ENCODE results near the gene DMXL1.
"Not testable (repeated sequence)": the region's sequence is repeated elsewhere in the genome, so short reads cannot be mapped to it uniquely, and the experiment has no call there.

The DMXL1 gene

GRCh38 chr5:119122474-119122873 is 51.6 kb downstream of the DMXL1 start:
- not testable (repeated sequence) for DNase-seq (ENCODE audit: low spot score)

- DNase-seq (ENCODE audit: low spot score), result no peak
Measured at GRCh38 chr5:119123280-119123679, 52.4 kb downstream of the DMXL1 start.

- DNase-seq (ENCODE audit: low spot score), result no peak
Measured at GRCh38 chr5:119129770-119130169, 58.9 kb downstream of the DMXL1 start.

- DNase-seq (ENCODE audit: low spot score), result no peak
Measured at GRCh38 chr5:119131530-119132304, 60.8 kb downstream of the DMXL1 start.

DNA sequence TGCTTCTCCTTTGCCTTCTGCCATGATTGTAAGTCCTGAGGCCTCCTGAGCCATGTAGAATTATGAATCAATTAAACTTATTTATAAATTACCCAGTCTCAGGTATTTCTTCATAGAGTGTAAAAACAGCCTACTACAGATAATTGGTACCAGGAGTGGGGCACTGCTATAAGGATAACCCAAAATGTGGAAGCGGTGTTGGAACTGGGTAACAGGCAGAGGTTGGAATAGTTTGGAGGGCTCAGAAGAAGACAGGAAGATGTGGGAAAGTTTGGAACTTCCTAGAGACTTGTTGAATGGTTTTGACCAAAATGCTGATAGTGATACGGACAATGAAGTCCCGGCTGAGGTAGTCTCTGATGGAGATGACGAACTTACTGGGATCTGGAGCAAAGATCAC is 64.9 kb downstream of the DMXL1 start:
- DNase-seq (ENCODE audit: low spot score), result not testable (repeated sequence)

GRCh38 chr5:119136666-119137318 is 65.9 kb downstream of the DMXL1 start:
- DNase-seq (ENCODE audit: low spot score), result no peak

- no peak for DNase-seq (ENCODE audit: low spot score)
Measured at GRCh38 chr5:119153629-119154028, 82.7 kb downstream of the DMXL1 start.

- no peak for DNase-seq (ENCODE audit: low spot score)
Measured at GRCh38 chr5:119158144-119158543, 87.3 kb downstream of the DMXL1 start.

DNA sequence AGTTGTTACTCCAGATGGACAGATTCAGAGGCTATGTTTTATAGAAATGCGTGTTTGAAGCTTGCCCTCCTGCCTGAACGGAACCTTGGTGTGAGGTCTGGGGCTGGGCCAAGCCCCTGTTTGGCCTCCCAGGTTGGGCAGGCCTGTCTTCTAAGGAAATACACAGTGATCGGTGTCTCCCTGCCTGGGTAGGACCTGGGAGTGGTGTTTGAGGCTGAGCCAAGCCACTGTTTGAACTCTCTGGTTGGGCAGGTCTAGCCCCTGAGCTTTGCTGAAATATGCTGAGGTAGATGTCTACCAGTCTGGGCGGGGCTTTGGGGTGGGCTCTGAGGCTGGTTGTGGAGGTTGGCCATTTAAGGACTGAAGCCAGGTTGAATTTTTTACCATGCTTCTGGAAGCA is 90.5 kb downstream of the DMXL1 start:
- DNase-seq (ENCODE audit: low spot score), result no peak

GRCh38 chr5:119166026-119166425 is 95.1 kb downstream of the DMXL1 start:
- no peak for DNase-seq (ENCODE audit: low spot score)

- DNase-seq (ENCODE audit: low spot score), result no peak
Measured at GRCh38 chr5:119168401-119168800, 97.5 kb downstream of the DMXL1 start.

- DNase-seq (ENCODE audit: low spot score), result no peak
Measured at GRCh38 chr5:119171686-119172085, 100.8 kb downstream of the DMXL1 start.

DNA sequence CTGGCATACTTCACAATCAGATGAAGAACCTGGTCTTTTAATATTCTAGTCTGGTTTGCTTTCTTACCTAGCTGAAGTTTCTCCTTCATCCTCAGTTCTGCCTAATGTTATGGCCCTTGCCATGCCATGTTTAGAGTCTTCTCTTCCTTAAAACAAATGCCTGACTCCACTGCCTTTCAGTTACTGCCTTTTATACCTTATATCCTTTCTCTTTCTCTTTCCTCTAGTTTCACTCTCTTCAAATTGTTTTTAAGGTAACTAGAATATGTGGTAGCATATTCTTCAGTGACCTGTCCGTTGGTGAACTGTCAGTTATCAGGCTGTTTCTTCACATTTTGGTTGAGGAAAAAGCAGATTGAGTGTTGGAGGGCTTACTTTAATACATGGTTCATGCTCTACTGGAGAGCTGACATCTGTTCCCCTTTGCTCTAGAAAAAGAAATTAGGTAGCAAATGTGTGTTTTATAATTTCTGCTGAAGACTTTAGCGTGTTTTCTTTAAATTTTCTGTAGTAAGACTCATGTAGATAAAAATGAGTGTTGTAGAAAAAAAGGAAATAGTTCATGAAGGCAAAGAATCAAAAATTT is 103.8 kb downstream of the DMXL1 start:
- DNase-seq (ENCODE audit: low spot score), result peak; percentile 23

GRCh38 chr5:119176785-119177184 is 105.9 kb downstream of the DMXL1 start:
- DNase-seq (ENCODE audit: low spot score), result no peak

- no peak for DNase-seq (ENCODE audit: low spot score)
Measured at GRCh38 chr5:119177226-119177625, 106.3 kb downstream of the DMXL1 start.

DNA sequence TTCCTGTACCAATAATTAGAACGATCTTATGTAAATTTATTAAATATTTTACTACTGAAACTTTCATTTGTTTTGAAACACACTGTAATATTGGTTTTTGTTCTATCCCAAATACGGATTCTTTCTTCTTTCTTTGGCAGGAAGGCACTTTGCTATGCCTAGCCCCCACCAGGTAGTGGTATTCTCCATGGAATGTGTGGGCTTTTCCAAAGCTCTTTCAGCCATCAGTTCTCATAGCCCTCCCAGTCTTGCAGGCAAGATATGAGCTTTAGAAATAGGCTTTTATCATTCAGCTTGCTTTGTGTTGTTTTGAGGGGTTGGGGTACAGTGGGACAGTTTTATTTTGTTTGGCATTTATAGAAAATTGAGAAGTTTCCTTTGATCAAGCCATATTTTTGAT is 107.5 kb downstream of the DMXL1 start:
- DNase-seq (ENCODE audit: low spot score), result no peak

GRCh38 chr5:119179857-119180641 is 109.2 kb downstream of the DMXL1 start:
- DNase-seq (ENCODE audit: low spot score), result no peak

- not testable (repeated sequence) for DNase-seq (ENCODE audit: low spot score)
Measured at GRCh38 chr5:119185512-119185911, 114.6 kb downstream of the DMXL1 start.

- peak; percentile 34 for DNase-seq (ENCODE audit: low spot score)
Measured at GRCh38 chr5:119187776-119188529, 117.1 kb downstream of the DMXL1 start.

- DNase-seq (ENCODE audit: low spot score), result no peak
Measured at GRCh38 chr5:119190470-119191095, 119.7 kb downstream of the DMXL1 start.

GRCh38 chr5:119191944-119192343 is 121.1 kb downstream of the DMXL1 start:
- DNase-seq (ENCODE audit: low spot score), result no peak

Measured in NAMALWA (cell line).